ENCODE measurements around the gene CAMK4.
"Not testable (repeated sequence)": the region's sequence is repeated elsewhere in the genome, so short reads cannot be mapped to it uniquely, and the experiment has no call there.

The CAMK4 gene

DNA sequence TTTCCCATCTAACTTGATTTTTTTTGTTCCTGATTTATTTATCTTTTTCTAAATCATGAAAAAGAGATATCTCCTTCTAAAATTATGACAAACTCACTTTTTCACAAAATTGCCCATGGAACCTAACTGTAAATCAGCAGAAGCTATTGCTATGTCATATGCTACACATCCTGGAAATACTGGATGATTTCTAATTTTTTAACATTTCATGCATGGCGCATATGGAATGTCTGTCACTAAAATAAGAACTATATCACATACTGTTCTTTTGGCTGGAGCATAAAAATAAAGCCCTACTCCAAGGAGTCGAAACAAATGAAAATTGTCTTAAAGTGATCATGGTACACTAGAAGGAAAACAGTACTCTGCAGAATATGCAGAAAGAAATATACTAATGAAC lies 60.6 kb downstream of the CAMK4 start:
- TF ChIP-seq, protein P1, sequence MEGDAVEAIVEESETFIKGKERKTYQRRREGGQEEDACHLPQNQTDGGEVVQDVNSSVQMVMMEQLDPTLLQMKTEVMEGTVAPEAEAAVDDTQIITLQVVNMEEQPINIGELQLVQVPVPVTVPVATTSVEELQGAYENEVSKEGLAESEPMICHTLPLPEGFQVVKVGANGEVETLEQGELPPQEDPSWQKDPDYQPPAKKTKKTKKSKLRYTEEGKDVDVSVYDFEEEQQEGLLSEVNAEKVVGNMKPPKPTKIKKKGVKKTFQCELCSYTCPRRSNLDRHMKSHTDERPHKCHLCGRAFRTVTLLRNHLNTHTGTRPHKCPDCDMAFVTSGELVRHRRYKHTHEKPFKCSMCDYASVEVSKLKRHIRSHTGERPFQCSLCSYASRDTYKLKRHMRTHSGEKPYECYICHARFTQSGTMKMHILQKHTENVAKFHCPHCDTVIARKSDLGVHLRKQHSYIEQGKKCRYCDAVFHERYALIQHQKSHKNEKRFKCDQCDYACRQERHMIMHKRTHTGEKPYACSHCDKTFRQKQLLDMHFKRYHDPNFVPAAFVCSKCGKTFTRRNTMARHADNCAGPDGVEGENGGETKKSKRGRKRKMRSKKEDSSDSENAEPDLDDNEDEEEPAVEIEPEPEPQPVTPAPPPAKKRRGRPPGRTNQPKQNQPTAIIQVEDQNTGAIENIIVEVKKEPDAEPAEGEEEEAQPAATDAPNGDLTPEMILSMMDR (IDR thresholded peaks at IDR 0.05; ENCODE audit: borderline replicate concordance, insufficient read depth, low read depth, low read length), result no peak
- H3K4me3 ChIP-seq (ENCODE audit: low read depth, low read length), result no peak overlapping the region

DNA sequence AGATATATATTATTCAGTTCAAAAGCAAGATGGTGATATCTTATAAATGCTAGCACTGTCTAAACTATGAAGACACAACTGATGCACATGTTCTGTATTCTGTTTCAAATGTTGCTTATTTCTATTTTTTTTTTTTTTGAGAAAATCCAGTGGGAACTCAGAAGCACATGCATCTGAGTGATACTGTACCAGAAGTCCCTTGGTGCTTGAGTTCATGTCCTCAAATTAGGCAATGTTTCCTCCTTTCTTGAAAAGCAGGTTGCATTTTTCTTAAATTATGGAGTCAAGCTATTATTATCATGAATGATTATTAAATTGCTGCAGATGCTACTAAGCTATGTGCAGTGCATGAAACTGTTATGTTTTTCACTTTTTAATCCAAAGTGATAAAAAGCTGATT lies 70.4 kb downstream of the CAMK4 start:
- TF ChIP-seq, protein P1 (IDR thresholded peaks at IDR 0.05; ENCODE audit: borderline replicate concordance, insufficient read depth, low read depth, low read length), result no peak
- no peak overlapping the region for H3K4me3 ChIP-seq (ENCODE audit: low read depth, low read length)

DNA sequence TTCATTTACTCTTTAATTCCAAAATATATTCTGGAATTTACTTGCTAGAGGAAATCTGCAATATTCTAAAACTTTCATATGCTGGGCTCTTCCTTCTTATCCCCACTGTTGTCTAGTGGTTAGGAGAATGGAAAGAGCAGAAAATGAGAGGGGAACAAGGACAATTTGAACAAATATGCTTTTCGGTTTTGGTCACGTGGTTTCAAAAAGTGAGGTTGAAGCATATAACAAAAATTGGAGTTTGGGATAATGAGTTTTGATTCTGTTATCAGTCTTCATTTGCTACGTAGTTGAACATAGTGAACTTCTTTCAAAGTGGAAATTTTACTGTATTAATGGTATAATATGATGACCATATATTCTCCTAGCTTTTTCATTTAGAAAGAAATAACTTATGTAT lies 71.5 kb downstream of the CAMK4 start:
- no peak overlapping the region for H3K4me3 ChIP-seq (ENCODE audit: low read depth, low read length)
- TF ChIP-seq, protein P1 (IDR thresholded peaks at IDR 0.05; ENCODE audit: borderline replicate concordance, insufficient read depth, low read depth, low read length), result no peak

DNA sequence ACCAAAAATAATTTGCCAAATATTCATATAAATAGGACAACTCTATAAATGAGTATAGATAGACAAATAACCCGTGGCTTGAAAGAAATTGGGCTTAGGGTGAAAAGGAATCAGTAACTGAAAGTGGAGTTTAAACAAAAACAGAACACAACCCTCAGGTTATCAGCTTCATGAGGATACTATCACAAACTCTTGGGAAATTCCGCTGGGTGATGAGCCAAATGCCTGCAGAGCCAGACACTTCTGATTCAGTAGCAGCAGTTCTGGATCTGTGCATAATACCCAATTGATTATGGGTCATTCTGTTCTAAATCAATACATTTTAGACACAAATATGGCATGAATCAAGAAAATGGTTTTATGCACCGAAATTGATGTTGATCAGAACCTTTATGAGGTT lies 72.4 kb downstream of the CAMK4 start:
- TF ChIP-seq, protein P1 (IDR thresholded peaks at IDR 0.05; ENCODE audit: borderline replicate concordance, insufficient read depth, low read depth, low read length), result no peak

DNA sequence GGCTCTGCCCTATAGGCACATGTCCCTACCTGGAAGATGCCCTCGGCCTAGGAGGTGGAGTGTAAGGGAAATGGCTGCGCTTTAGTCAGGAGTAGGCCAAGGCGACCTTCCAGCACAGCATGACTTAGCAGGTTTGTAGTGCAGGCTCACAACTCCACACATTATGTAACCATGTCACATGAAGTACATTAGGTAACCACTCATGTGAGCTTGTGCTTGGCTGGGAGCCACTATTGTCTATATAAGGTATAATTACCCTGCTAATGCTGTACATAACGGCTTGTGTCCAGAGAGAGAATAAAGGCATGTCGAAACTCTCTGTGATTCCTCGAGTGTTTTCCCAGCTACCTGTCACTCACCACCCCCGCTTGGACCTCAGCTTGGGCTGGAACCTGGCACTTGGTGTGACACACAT lies 74.9 kb downstream of the CAMK4 start:
- TF ChIP-seq, protein P1 (IDR thresholded peaks at IDR 0.05; ENCODE audit: borderline replicate concordance, insufficient read depth, low read depth, low read length), result no peak
- no peak overlapping the region for H3K4me3 ChIP-seq (ENCODE audit: low read depth, low read length)

More for the DNA sequence above, 72.4 kb downstream of the CAMK4 start:
- no peak overlapping the region for H3K4me3 ChIP-seq (ENCODE audit: low read depth, low read length)

DNA sequence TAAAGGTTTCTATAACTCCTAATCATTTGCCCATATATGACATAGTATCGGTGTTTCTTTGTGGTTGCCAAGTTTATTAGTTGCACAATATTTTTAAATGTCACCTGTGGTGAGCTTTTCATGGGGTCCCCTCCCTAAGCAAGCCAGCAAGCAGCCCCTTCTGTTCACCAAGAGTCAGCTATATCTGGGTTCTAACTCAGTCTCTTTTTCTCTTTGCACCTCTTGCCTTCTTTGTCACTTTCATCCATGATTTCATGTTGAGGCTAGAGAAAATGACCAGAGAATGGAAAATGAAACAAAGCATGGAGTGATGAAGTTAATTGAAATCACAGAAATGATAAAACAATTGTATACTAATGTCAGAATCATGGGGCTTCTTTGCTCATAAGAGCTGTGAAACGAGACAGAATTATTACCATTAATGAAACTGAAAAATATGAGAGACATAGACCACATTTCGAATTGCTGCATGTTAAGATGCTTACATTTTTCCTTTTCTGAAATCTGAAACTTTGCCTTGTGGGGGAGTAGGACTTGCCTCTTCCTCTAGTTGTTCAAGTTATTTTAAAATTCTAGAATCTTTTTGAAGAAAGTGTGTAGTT lies 75.7 kb downstream of the CAMK4 start:
- H3K4me3 ChIP-seq (ENCODE audit: low read depth, low read length), result no peak overlapping the region
- TF ChIP-seq, protein P1 (IDR thresholded peaks at IDR 0.05; ENCODE audit: borderline replicate concordance, insufficient read depth, low read depth, low read length), result no peak

DNA sequence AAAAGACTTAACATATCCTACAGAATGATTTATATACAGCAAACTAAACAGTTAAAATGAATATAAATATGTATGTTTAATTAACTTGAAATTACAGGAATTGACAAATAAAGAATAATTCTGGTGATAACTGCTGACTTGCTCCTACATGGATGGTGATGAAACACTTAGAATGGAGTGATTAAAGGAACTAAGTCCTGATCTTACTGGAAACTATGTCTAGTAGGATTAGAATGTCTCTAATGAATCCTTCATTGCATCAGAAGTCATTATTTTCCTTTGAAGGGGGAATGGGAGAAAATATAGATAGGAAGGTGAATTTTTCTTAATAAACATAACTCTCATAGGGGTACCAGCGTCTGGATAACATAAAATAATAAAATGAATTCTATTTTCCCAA lies 77.1 kb downstream of the CAMK4 start:
- TF ChIP-seq, protein P1 (IDR thresholded peaks at IDR 0.05; ENCODE audit: borderline replicate concordance, insufficient read depth, low read depth, low read length), result no peak
- H3K4me3 ChIP-seq (ENCODE audit: low read depth, low read length), result no peak overlapping the region

DNA sequence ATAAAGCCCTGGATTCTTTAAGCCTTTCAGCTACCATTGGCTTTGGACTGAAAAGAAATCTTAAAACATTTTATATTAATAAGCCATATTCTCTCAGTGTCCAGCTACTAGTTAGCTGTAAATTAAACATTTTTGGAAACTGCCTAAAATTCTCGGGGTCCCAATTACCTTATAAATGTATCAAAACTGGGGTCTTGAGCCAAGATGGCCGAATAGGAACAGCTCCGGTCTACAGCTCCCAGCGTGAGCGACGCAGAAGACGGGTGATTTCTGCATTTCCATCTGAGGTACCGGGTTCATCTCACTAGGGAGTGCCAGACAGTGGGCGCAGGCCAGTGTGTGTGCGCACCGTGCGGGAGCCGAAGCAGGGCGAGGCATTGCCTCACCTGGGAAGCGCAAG lies 77.9 kb downstream of the CAMK4 start:
- H3K4me3 ChIP-seq (ENCODE audit: low read depth, low read length), result not testable (repeated sequence)

Measured in GM12875 (cell line).